ENCODE measurements around the gene ALDH3A1. TPM values are rescaled to one million over a fixed set of nuclear protein-coding genes. Genes with fewer than 3 reads are reported as not detected.

Gene ALDH3A1
- total and polyA plus RNA-seq, 12 donors, result 0.12 to 1.5 (median 0.44) TPM; not detected in 8

DNA sequence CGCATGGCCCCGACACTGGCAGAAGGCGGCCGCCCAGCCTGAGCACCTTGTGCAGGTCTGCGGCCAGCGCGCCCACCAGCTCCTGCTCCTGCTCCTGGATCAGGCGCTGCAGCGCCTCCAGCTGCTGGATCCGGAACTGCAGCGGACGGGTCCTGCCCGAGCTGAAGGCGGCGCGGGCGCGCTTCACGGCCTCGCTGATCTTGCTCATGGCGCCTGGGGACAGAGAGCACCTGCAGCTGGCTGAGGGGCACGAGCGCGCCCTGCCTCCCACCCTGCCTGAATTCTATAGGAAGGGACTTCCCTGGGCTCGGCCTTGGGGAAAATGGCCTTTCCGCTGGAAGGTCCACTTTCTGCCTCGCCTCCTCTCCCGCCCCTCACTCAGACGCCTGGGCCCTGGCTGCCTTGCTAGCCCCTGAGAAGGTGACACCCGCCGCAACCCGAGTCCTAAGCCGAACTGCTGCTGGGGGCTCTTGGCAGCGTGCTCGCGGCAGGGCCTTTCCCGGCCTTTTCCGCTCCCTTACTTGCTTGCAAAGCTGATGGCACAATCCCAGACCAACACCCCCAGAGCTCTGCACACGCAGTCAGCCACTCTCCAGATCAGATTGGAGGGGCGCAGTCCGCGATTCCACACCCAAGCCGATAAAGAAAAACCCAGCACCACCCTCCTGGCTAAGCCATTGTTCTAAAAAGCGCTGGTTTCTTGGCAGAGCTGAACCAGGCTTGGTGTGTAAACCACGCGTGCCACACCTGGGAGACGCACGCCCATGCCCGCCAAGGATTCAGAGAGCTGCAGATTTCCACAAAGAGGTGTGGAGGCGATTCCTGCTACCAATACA lies 3.0 kb downstream of the ALDH3A1 start:
- Histone ChIP-seq H3K4me3 (peak overlapping the region; percentile 38 to 63 (median 58)), H3K4me1 (peaks cover 0 to 13% (median 9%) of the 10 kb centered on the region in 9 donors), H3K9me3 (no peaks in the 10 kb centered on the region), H3K36me3 (no peaks in the 10 kb centered on the region), H3K27me3 (no peaks in the 10 kb centered on the region), H3K27ac (peak overlapping the region in 7 of 10 donors; percentile 11 to 54 (median 36))
- peak; percentile 90 to 93 for DNase-seq
- intact Hi-C loops (cut with DNase I), result loop anchor here in 2 of 10 donors (5.0 to 10.0 kb wide), 2 partner anchors 80 to 98 kb away; partner anchors contain the start of gene ALDH3A2 (in 1 of the 2)
- ATAC-seq, result peak; percentile 80 to 95 (median 90)
- WGBS, 2 donors, result 22 to 24% methylated on average over 50 of the region's 50 CpGs
- TF ChIP-seq, protein P1, sequence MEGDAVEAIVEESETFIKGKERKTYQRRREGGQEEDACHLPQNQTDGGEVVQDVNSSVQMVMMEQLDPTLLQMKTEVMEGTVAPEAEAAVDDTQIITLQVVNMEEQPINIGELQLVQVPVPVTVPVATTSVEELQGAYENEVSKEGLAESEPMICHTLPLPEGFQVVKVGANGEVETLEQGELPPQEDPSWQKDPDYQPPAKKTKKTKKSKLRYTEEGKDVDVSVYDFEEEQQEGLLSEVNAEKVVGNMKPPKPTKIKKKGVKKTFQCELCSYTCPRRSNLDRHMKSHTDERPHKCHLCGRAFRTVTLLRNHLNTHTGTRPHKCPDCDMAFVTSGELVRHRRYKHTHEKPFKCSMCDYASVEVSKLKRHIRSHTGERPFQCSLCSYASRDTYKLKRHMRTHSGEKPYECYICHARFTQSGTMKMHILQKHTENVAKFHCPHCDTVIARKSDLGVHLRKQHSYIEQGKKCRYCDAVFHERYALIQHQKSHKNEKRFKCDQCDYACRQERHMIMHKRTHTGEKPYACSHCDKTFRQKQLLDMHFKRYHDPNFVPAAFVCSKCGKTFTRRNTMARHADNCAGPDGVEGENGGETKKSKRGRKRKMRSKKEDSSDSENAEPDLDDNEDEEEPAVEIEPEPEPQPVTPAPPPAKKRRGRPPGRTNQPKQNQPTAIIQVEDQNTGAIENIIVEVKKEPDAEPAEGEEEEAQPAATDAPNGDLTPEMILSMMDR (IDR thresholded peaks at IDR 0.05), result peak; percentile 79 to 98 (median 94)

DNA sequence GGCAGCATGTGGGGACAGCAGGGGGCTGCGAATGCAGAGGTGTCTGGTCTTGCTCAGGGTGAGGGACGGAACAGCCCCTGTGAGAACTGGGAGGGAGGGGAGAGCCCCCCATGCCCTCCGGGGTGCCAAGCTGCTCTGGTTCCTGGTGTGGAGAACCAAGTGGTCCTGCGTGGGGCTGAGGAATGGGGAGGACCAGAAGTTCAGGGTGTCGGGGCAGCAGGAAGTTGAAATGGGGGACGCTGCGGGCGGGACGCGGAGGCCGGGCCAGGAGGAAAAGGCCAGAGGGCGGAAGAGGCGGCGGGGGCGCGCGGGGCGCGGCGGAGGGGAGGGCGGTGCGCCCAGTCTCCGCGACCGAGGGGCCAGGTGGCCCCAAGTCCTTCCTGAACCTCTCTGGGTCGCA lies 3.6 kb downstream of the ALDH3A1 start:
- peak; percentile 21 to 62 (median 48) for ATAC-seq
- H3K36me3 ChIP-seq, result no peaks in the 10 kb centered on the region
- TF ChIP-seq, protein P1 (IDR thresholded peaks at IDR 0.05), result no peak
- peaks cover 0 to 13% (median 9%) of the 10 kb centered on the region in 9 donors for H3K4me1 ChIP-seq
- H3K27ac ChIP-seq, result peak overlapping the region in 5 of 10 donors; percentile 31 to 54 (median 36)
- H3K27me3 ChIP-seq, result no peaks in the 10 kb centered on the region
- peak overlapping the region; percentile 38 to 63 (median 58) for H3K4me3 ChIP-seq
- 8 to 9% methylated on average over 25 to 26 of the region's 26 CpGs for WGBS, 2 donors
- H3K9me3 ChIP-seq, result no peaks in the 10 kb centered on the region
- intact Hi-C loops (cut with DNase I), result loop anchor here in 1 of 10 donors (10.0 kb wide), 1 partner anchor 80 kb away; no protein-coding TSS in a partner anchor
- peak in 1 of 2 donors; percentile 24 for DNase-seq

DNA sequence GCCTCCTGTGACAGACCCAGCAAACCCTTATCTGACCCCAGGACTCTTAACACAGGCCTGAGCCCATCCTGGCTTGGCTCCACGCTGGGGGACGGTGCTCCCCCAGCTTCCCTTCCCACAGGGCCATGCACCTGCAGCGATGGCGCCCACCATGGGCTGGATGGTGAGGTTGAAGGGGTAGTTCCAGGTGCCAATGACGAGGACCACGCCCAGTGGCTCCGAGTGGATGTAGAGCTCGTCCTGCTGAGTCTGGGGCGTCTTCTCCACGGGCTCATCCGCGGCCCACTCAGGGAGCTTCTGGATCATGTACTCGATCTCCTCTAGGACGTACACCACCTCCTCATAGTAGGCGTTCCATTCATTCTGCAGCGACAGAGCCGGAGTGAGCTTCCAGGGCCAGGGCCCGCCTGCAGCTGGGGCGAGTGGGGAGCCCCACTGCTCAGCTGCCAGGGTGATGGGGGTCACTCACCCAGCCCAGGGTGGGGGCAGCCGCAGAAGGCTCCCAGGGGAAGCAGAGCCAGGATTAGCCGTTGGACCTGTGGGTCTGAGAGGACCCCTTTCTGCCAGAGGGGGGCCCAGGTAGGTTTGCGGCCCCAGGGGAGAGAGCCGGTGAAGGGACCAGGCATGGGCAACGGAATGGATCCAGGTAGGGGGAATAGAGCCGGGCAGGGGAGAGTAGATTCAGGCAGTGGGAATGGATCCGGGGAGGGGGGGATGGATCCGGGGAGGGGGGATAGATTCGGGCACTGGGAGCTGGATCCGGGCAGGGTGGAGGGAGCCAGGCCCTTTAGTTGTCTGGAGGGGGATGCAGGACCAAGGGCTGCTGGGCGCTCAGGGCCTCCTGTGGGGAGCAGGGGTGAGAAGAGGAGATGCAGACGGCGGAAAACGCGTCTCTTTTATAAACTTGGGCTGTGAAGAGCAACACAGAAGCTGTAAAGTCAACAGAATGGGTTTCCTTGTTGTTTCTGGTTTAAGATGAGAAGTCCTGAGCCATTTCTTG lies 4.7 kb downstream of the ALDH3A1 start:
- no peaks in the 10 kb centered on the region for H3K27me3 ChIP-seq
- DNase-seq (no peak), ATAC-seq (no peak)
- no peak overlapping the region for H3K27ac ChIP-seq
- no peak overlapping the region for H3K4me3 ChIP-seq
- H3K9me3 ChIP-seq, result no peaks in the 10 kb centered on the region
- no peaks in the 10 kb centered on the region for H3K36me3 ChIP-seq
- H3K4me1 ChIP-seq, result peaks cover 0 to 13% (median 9%) of the 10 kb centered on the region in 9 donors
- TF ChIP-seq, protein P1 (IDR thresholded peaks at IDR 0.05), result no peak
- 93 to 95% methylated on average over 34 of the region's 34 CpGs for WGBS, 2 donors
- intact Hi-C loops (cut with DNase I), result loop anchor here in 1 of 10 donors (10.0 kb wide), 1 partner anchor 79 kb away; no protein-coding TSS in a partner anchor

DNA sequence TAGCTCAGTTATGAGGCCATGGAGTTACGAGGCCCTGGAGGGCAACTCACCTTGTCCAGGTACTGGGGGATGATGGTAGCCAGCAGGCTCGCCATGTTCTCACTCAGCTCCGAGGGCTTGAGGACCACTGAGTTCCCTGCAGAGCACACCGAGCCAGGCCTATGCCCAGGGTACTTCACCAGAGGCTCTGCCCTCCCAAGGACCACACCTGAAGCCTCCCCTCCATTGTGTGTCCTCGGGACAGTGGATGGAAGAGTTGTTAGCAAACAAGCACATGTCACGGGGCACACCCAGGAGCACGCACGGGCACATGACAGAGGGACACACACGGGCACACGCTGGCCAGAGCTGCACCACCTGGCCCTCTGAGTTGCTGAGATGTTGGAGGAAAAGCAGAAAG lies 5.6 kb downstream of the ALDH3A1 start:
- WGBS, 2 donors, result 92 to 94% methylated on average over 10 of the region's 10 CpGs
- DNase-seq, result no peak

More for the DNA sequence above, 5.6 kb downstream of the ALDH3A1 start:
- Histone ChIP-seq H3K36me3 (no peaks in the 10 kb centered on the region), H3K27me3 (no peaks in the 10 kb centered on the region), H3K4me3 (no peak overlapping the region), H3K4me1 (peaks cover 0 to 13% (median 9%) of the 10 kb centered on the region in 9 donors), H3K9me3 (no peaks in the 10 kb centered on the region), H3K27ac (no peak overlapping the region)
- ATAC-seq, result no peak
- intact Hi-C loops (cut with DNase I), result loop anchor here in 1 of 10 donors (10.0 kb wide), 1 partner anchor 78 kb away; no protein-coding TSS in a partner anchor
- TF ChIP-seq, protein P1 (IDR thresholded peaks at IDR 0.05), result no peak
